ENCODE results near the gene ALG11.
A peak's percentile ranks its signal among the peaks of the same experiment; 100 is the strongest.
"Not testable (repeated sequence)": the region's sequence is repeated elsewhere in the genome, so short reads cannot be mapped to it uniquely, and the experiment has no call there.

Gene ALG11

DNA sequence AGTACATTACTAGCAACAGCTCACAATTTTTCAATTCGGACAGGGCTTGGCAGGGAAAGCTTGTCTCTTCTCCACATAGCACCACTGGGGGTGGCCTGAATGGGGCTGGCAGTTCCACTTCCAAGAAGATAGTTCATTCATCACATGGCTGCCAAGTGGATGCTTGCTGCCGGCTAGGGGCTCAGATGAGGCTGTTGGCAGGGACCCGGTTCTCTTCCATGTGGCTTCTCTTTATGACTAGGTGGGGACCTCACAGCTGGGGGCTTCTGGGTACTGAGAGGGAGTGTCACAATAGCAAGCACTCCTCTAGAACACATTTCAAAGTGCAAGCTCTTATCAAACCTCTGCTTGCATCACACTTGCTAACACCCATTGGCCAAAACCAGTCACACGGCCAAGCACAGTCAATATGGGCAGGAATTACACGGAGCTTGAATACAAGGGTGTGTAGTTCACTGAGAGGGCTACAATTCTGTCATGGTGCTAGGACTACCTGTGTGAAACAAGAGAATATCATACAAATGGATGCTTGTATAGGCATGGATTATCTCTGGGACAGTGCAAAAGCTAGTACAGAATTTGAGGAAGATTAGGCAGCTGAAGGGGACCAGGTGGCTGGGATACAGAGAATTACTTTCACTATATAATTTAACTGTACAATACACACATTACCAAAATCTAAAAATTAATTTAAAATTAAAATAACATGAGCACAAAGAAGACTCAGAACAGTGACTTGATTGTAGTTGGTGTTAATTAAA is 33.2 kb upstream of the ALG11 start:
- no peaks in the 10 kb centered on the region for H3K27me3 ChIP-seq (ENCODE audit: control insufficient read depth in 1 of 2, insufficient read depth in 2 of 2, low read length in 2 of 2)
- no peaks in the 10 kb centered on the region for H3K9me3 ChIP-seq (ENCODE audit: control insufficient read depth in 2 of 2, low read length in 2 of 2)
- H3K36me3 ChIP-seq (ENCODE audit: control insufficient read depth in 2 of 2, insufficient read depth in 2 of 2, low read length in 2 of 2): peaks cover 2 to 4% of the 10 kb centered on the region in 2 donors
- no peak overlapping the region for H3K4me3 ChIP-seq (ENCODE audit: low read length in 2 of 2)
- H3K27ac ChIP-seq (ENCODE audit: low read length): no peak overlapping the region
- no peaks in the 10 kb centered on the region for H3K4me1 ChIP-seq (ENCODE audit: control insufficient read depth, insufficient read depth, low read length)
- H3K9ac ChIP-seq (ENCODE audit: low read length in 2 of 2): no peak overlapping the region

DNA sequence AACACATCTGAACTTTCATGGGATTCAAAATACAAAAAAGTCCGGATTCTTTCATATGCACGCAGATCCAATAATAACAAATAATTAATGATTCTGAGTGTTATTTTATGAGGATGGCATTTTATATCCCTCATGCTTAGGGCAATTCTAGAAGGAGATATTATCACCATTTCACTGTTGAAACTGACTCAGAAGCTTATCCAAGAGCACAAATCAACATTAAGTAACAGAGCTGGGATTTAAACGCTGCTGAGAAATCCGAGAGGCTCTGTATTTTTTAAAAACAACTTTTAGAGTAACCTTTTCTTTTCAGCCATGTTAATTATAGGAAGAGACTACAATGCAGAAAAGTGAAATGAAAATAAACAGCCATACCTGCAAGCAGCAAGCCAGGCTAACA is 31.3 kb upstream of the ALG11 start:
- H3K9ac ChIP-seq (ENCODE audit: low read length in 2 of 2): no peak overlapping the region
- no peaks in the 10 kb centered on the region for H3K27me3 ChIP-seq (ENCODE audit: control insufficient read depth in 1 of 2, insufficient read depth in 2 of 2, low read length in 2 of 2)
- no peak overlapping the region for H3K4me3 ChIP-seq (ENCODE audit: low read length in 2 of 2)
- H3K27ac ChIP-seq (ENCODE audit: low read length): no peak overlapping the region
- no peaks in the 10 kb centered on the region for H3K4me1 ChIP-seq (ENCODE audit: control insufficient read depth, insufficient read depth, low read length)
- no peaks in the 10 kb centered on the region for H3K9me3 ChIP-seq (ENCODE audit: control insufficient read depth in 2 of 2, low read length in 2 of 2)
- H3K36me3 ChIP-seq (ENCODE audit: control insufficient read depth in 2 of 2, insufficient read depth in 2 of 2, low read length in 2 of 2): no peaks in the 10 kb centered on the region

DNA sequence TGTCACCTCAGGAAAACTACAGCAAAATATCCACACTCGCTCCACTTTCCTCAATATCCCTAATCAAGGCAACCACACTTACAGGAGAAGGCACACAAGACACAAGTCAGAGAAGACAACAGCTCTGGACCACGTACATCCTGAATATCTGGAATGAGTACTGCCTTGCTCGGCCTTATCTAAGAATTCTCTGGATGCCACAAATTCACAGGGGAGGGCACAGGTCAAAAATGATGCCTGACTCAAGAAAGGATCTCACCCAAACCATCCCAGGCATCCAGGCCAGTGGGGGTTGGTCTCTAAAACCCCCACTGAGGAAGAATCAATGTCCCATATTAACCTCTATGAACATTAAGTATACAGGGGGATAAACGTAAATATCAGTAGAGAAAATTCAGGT is 30.8 kb upstream of the ALG11 start:
- Histone ChIP-seq H3K36me3 (ENCODE audit: control insufficient read depth in 2 of 2, insufficient read depth in 2 of 2, low read length in 2 of 2) (no peaks in the 10 kb centered on the region), H3K4me1 (ENCODE audit: control insufficient read depth, insufficient read depth, low read length) (no peaks in the 10 kb centered on the region), H3K9me3 (ENCODE audit: control insufficient read depth in 2 of 2, low read length in 2 of 2) (no peaks in the 10 kb centered on the region), H3K9ac (ENCODE audit: low read length in 2 of 2) (no peak overlapping the region), H3K4me3 (ENCODE audit: low read length in 2 of 2) (no peak overlapping the region), H3K27me3 (ENCODE audit: control insufficient read depth in 1 of 2, insufficient read depth in 2 of 2, low read length in 2 of 2) (no peaks in the 10 kb centered on the region), H3K27ac (ENCODE audit: low read length) (no peak overlapping the region)

DNA sequence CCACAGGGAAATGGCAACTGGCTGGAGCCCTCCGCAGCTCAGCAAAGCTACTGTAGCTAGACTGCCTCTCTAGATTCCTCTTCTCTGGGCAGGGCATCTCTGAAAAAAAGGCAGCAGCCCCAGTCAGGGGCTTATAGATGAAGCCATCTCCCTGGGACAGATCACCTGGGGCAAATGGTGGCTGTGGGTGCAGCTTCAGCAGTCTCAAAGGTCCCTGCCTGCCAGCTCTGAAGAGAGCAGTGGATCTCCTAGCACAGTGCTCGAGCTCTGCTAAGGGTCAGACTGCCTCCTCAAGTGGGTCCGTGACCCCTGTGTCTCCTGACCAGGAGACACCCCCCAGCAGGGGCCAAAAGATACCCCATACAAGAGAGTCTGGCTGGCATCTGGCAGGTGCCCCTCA is 28.9 kb upstream of the ALG11 start:
- H3K4me3 ChIP-seq (ENCODE audit: low read length in 2 of 2); H3K4me1 ChIP-seq (ENCODE audit: control insufficient read depth, insufficient read depth, low read length); H3K27me3 ChIP-seq (ENCODE audit: control insufficient read depth in 1 of 2, insufficient read depth in 2 of 2, low read length in 2 of 2); H3K36me3 ChIP-seq (ENCODE audit: control insufficient read depth in 2 of 2, insufficient read depth in 2 of 2, low read length in 2 of 2); H3K9ac ChIP-seq (ENCODE audit: low read length in 2 of 2); H3K27ac ChIP-seq (ENCODE audit: low read length); H3K9me3 ChIP-seq (ENCODE audit: control insufficient read depth in 2 of 2, low read length in 2 of 2): not testable (repeated sequence)

DNA sequence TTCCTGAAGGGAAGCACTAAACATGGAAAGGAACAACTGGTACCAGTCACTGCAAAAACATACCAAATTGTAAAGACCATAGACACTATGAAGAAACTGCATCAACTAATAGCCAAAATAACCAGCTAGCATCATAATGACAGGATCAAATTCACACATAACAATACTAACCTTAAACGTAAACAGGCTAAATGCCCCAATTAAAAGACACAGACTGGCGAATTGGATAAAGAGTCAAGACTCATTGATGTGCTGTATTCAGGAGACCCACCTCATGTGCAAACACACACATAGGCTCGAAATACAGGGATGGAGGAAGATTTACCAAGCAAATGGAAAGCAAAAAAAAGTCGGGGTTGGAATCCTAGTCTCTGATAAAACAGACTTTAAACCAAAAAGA is 27.3 kb upstream of the ALG11 start:
- H3K4me1 ChIP-seq (ENCODE audit: control insufficient read depth, insufficient read depth, low read length); H3K9ac ChIP-seq (ENCODE audit: low read length in 2 of 2); H3K9me3 ChIP-seq (ENCODE audit: control insufficient read depth in 2 of 2, low read length in 2 of 2); H3K4me3 ChIP-seq (ENCODE audit: low read length in 2 of 2); H3K27me3 ChIP-seq (ENCODE audit: control insufficient read depth in 1 of 2, insufficient read depth in 2 of 2, low read length in 2 of 2); H3K36me3 ChIP-seq (ENCODE audit: control insufficient read depth in 2 of 2, insufficient read depth in 2 of 2, low read length in 2 of 2); H3K27ac ChIP-seq (ENCODE audit: low read length): not testable (repeated sequence)

DNA sequence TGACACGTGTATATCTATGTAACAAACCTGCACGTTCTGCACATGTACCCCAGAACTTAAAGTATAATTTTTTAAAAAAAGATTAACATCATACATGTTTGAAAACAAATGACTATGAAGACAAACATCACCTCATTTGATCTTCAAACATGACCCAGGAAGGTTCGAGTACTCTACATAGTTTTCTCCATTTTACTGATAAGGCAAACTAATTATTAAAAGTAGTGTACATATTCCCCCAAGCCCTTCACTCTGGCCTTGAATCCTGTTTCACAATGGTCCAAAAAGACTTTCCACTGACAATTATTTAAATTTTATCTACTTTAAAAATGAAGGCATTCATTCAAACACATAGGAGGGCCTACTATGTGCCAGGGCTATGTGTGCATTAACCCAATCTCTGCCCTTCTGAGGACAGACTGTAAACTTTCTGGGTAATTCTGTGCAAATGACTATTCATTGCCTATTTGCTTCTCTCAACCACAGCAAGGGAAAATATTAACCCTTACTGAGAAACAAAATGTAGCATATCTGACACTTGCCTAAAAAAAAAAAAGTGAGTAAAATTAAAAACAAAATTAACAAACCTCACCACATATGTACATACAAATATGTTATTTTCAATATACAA is 23.1 kb upstream of the ALG11 start:
- no peak overlapping the region for H3K27ac ChIP-seq (ENCODE audit: low read length)
- no peaks in the 10 kb centered on the region for H3K36me3 ChIP-seq (ENCODE audit: control insufficient read depth in 2 of 2, insufficient read depth in 2 of 2, low read length in 2 of 2)
- no peak overlapping the region for H3K4me3 ChIP-seq (ENCODE audit: low read length in 2 of 2)
- no peaks in the 10 kb centered on the region for H3K27me3 ChIP-seq (ENCODE audit: control insufficient read depth in 1 of 2, insufficient read depth in 2 of 2, low read length in 2 of 2)
- H3K9me3 ChIP-seq (ENCODE audit: control insufficient read depth in 2 of 2, low read length in 2 of 2): no peaks in the 10 kb centered on the region
- no peak overlapping the region for H3K9ac ChIP-seq (ENCODE audit: low read length in 2 of 2)
- no peaks in the 10 kb centered on the region for H3K4me1 ChIP-seq (ENCODE audit: control insufficient read depth, insufficient read depth, low read length)

DNA sequence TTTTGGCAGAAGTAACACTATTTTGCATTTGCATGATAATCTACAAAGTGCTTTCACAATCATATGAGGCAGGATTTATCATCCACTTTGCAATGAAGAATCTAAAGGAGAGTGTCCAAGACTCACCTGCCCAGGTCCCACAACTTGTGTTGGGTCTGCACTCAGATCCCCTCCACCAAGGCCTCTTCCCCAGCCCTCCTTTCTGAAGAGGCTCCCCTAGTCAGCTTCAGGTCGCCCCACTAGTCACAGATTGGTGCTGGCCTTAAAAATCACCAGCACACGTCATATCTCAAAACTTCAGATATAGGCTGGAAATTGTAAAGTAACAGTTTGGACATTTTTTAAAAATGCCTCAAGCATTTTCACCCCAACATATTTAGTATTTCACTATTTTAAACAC is 18.5 kb upstream of the ALG11 start:
- Histone ChIP-seq H3K9me3 (ENCODE audit: control insufficient read depth in 2 of 2, low read length in 2 of 2) (no peaks in the 10 kb centered on the region), H3K36me3 (ENCODE audit: control insufficient read depth in 2 of 2, insufficient read depth in 2 of 2, low read length in 2 of 2) (no peaks in the 10 kb centered on the region), H3K27ac (ENCODE audit: low read length) (no peak overlapping the region)

DNA sequence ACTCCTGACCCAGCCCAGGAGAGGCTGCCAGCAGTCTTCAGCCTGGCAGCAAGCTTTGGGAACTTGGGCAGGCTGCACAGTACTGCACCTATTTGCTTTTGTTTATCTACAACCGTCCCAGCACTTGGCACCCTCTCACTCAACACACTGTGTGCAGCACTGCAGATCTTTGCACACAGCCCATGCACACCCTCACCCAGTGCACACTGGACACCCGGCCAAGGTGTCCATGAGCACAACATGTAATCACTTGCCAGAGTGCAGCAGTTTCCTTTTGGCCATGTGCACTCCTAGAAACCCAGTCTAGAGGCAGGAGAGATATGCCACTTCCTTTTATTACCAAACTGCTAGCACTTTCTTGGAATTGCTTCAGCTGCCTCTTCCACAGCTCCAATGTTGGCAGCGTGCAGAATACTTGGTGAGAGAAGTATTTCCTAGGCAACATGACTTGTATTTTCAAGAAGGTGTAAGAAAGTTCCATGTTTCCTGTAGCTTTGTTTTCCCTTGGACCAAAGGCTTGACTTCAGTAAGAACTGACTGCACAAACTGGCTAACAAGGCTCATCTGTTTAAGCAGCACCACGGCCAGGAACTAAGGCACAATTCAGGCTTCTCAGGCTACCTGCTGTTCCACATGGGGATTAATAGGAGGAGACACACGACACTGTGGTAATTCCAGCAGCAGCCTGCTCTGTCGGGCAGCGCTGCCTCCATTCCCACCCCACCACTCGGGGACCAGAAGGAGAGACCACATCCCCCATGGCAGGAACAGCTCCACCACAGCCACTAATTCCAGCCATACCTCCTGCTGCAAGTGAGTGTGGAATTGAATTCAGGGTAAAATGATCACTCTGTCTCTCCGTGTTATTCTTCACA is 16.3 kb upstream of the ALG11 start:
- Histone ChIP-seq H3K27ac (ENCODE audit: low read length) (peak overlapping the region; percentile 60), H3K9ac (ENCODE audit: low read length in 2 of 2) (peak overlapping the region in 1 of 2 donors; percentile 36), H3K27me3 (ENCODE audit: control insufficient read depth in 1 of 2, insufficient read depth in 2 of 2, low read length in 2 of 2) (no peaks in the 10 kb centered on the region), H3K4me1 (ENCODE audit: control insufficient read depth, insufficient read depth, low read length) (peaks cover 34% of the 10 kb centered on the region), H3K4me3 (ENCODE audit: low read length in 2 of 2) (peak overlapping the region; percentile 29 to 66), H3K9me3 (ENCODE audit: control insufficient read depth in 2 of 2, low read length in 2 of 2) (no peaks in the 10 kb centered on the region), H3K36me3 (ENCODE audit: control insufficient read depth in 2 of 2, insufficient read depth in 2 of 2, low read length in 2 of 2) (no peaks in the 10 kb centered on the region)

More for the DNA sequence above, 18.5 kb upstream of the ALG11 start:
- Histone ChIP-seq H3K27me3 (ENCODE audit: control insufficient read depth in 1 of 2, insufficient read depth in 2 of 2, low read length in 2 of 2) (no peaks in the 10 kb centered on the region), H3K4me1 (ENCODE audit: control insufficient read depth, insufficient read depth, low read length) (peaks cover 18% of the 10 kb centered on the region), H3K9ac (ENCODE audit: low read length in 2 of 2) (no peak overlapping the region), H3K4me3 (ENCODE audit: low read length in 2 of 2) (no peak overlapping the region)

DNA sequence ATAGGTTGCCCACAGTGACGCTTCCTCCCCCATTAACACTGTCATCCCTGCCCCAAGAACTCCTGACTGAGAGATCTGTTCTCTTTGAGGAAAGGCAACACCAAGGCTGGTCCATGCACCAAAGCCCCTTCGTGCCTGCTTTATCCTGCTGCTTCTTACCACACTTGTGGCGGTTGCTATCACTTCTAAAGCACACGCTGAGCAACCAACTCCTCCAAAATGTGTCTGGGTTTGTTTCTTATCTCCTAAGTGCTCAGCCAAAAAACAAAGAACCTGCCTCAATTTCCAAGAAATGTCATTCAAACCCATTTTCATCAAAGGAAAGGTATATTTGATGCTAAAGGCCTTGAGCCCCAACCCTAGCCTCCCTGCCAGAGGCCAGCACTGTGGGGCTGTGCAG is 15.6 kb upstream of the ALG11 start:
- Histone ChIP-seq H3K27me3 (ENCODE audit: control insufficient read depth in 1 of 2, insufficient read depth in 2 of 2, low read length in 2 of 2) (no peaks in the 10 kb centered on the region), H3K9me3 (ENCODE audit: control insufficient read depth in 2 of 2, low read length in 2 of 2) (no peaks in the 10 kb centered on the region), H3K4me1 (ENCODE audit: control insufficient read depth, insufficient read depth, low read length) (peaks cover 34% of the 10 kb centered on the region), H3K27ac (ENCODE audit: low read length) (peak overlapping the region; percentile 60), H3K9ac (ENCODE audit: low read length in 2 of 2) (no peak overlapping the region), H3K36me3 (ENCODE audit: control insufficient read depth in 2 of 2, insufficient read depth in 2 of 2, low read length in 2 of 2) (no peaks in the 10 kb centered on the region), H3K4me3 (ENCODE audit: low read length in 2 of 2) (peak overlapping the region in 1 of 2 donors; percentile 66)

DNA sequence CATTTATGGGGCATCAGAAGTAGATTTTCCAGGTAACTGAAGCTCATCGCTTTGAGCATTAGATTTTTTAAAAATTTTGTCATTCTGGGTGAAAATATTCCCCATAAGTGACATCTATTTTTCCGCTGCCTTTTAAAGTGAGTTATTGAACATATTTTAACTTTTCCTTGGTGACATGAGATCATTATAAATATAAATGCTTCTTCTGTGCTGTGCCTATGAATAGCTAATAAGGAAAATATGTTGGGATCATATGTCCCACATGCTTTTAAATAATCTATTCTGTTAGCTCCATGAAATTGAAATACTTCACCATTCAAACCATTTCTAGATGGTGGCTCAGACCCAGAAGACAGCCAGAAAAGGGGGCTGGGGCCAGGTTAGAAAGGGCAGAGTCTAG is 15.0 kb upstream of the ALG11 start:
- H3K4me1 ChIP-seq (ENCODE audit: control insufficient read depth, insufficient read depth, low read length): peaks cover 34% of the 10 kb centered on the region
- H3K36me3 ChIP-seq (ENCODE audit: control insufficient read depth in 2 of 2, insufficient read depth in 2 of 2, low read length in 2 of 2): no peaks in the 10 kb centered on the region
- no peak overlapping the region for H3K4me3 ChIP-seq (ENCODE audit: low read length in 2 of 2)
- no peak overlapping the region for H3K9ac ChIP-seq (ENCODE audit: low read length in 2 of 2)
- H3K9me3 ChIP-seq (ENCODE audit: control insufficient read depth in 2 of 2, low read length in 2 of 2): no peaks in the 10 kb centered on the region
- H3K27me3 ChIP-seq (ENCODE audit: control insufficient read depth in 1 of 2, insufficient read depth in 2 of 2, low read length in 2 of 2): no peaks in the 10 kb centered on the region
- no peak overlapping the region for H3K27ac ChIP-seq (ENCODE audit: low read length)

Measured in stomach smooth muscle (tissue), 2 donors.